ENCODE measurements around the gene CDH8.

The CDH8 gene

GRCh38 chr16:61763991-61764390, 272.2 kb downstream of the CDH8 start:
- Histone ChIP-seq H3K9me3 (ENCODE audit: severe bottlenecking) (no peaks in the 10 kb centered on the region), H3K4me1 (ENCODE audit: insufficient read depth, poor library complexity, severe bottlenecking) (no peaks in the 10 kb centered on the region), H3K36me3 (ENCODE audit: low read depth) (no peaks in the 10 kb centered on the region), H3K27me3 (ENCODE audit: insufficient read depth, poor library complexity, severe bottlenecking) (no peaks in the 10 kb centered on the region), H3K4me3 (ENCODE audit: severe bottlenecking) (no peak overlapping the region), H3K27ac (ENCODE audit: poor library complexity, severe bottlenecking) (no peak overlapping the region)
- ATAC-seq (ENCODE audit: low read depth) (no peak), DNase-seq (ENCODE audit: low spot score) (no peak)
- TF ChIP-seq CTCF (IDR thresholded peaks at IDR 0.05; ENCODE audit: poor library complexity, severe bottlenecking), result no peak

DNA sequence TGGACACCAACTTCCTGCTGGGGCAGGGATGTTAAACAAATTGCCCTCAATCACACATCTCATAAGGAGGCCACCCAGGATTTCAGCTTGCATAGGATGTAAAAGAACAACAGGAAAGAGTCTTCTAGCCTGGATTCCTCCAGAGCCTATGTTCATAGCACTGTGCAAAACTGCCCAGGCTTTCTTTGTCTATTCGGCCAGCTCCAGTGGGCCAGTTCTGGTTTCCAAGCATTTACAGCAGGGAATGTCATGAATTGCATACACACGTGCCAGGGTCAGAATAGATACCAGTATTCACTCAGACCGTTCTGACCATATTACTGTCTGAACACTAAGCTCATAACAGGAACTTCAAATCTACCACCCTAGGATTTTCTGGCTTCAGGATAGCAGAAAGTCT, 273.2 kb downstream of the CDH8 start:
- H3K4me3 ChIP-seq (ENCODE audit: severe bottlenecking), result no peak overlapping the region

DNA sequence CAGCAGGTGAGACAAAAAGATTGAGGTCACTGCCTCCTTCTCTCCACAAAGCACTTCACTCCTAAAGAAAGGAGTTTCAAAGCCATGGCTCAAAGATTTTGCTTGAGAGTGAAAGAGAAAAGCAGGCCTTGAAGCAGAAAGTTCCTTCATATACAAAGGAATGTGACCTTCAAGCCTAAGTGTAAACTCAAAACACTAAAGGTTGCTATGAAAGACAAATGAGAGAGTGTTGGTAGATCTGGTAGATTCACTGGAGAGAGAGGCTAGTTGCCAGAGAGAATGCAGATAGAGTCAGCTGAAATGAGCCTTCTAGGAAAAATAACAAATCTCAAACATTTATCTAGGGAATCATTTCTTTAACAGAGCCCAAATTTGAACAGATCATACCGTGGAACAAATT, 305.2 kb downstream of the CDH8 start:
- DNase-seq (ENCODE audit: low spot score), result no peak
- no peak for TF ChIP-seq CTCF (IDR thresholded peaks at IDR 0.05; ENCODE audit: poor library complexity, severe bottlenecking)
- no peaks in the 10 kb centered on the region for H3K9me3 ChIP-seq (ENCODE audit: severe bottlenecking)
- H3K27ac ChIP-seq (ENCODE audit: poor library complexity, severe bottlenecking), result no peak overlapping the region
- H3K4me3 ChIP-seq (ENCODE audit: severe bottlenecking), result no peak overlapping the region
- H3K27me3 ChIP-seq (ENCODE audit: insufficient read depth, poor library complexity, severe bottlenecking), result peaks cover 2% of the 10 kb centered on the region
- ATAC-seq (ENCODE audit: low read depth), result no peak
- H3K36me3 ChIP-seq (ENCODE audit: low read depth), result no peaks in the 10 kb centered on the region
- no peaks in the 10 kb centered on the region for H3K4me1 ChIP-seq (ENCODE audit: insufficient read depth, poor library complexity, severe bottlenecking)

More for the DNA sequence above, 273.2 kb downstream of the CDH8 start:
- ATAC-seq (ENCODE audit: low read depth) (no peak), DNase-seq (ENCODE audit: low spot score) (no peak)
- H3K27ac ChIP-seq (ENCODE audit: poor library complexity, severe bottlenecking), result no peak overlapping the region
- no peaks in the 10 kb centered on the region for H3K36me3 ChIP-seq (ENCODE audit: low read depth)
- no peak for TF ChIP-seq CTCF (IDR thresholded peaks at IDR 0.05; ENCODE audit: poor library complexity, severe bottlenecking)
- H3K9me3 ChIP-seq (ENCODE audit: severe bottlenecking), result no peaks in the 10 kb centered on the region
- H3K4me1 ChIP-seq (ENCODE audit: insufficient read depth, poor library complexity, severe bottlenecking), result no peaks in the 10 kb centered on the region
- H3K27me3 ChIP-seq (ENCODE audit: insufficient read depth, poor library complexity, severe bottlenecking), result no peaks in the 10 kb centered on the region

- Histone ChIP-seq H3K4me3 (ENCODE audit: severe bottlenecking) (no peak overlapping the region), H3K27ac (ENCODE audit: poor library complexity, severe bottlenecking) (no peak overlapping the region), H3K9me3 (ENCODE audit: severe bottlenecking) (no peaks in the 10 kb centered on the region), H3K27me3 (ENCODE audit: insufficient read depth, poor library complexity, severe bottlenecking) (peaks cover 3% of the 10 kb centered on the region), H3K4me1 (ENCODE audit: insufficient read depth, poor library complexity, severe bottlenecking) (no peaks in the 10 kb centered on the region), H3K36me3 (ENCODE audit: low read depth) (no peaks in the 10 kb centered on the region)
- DNase-seq (ENCODE audit: low spot score) (no peak), ATAC-seq (ENCODE audit: low read depth) (no peak)
- no peak for TF ChIP-seq CTCF (IDR thresholded peaks at IDR 0.05; ENCODE audit: poor library complexity, severe bottlenecking)
Observed at GRCh38 chr16:61726701-61727100, 309.5 kb downstream of the CDH8 start.

DNA sequence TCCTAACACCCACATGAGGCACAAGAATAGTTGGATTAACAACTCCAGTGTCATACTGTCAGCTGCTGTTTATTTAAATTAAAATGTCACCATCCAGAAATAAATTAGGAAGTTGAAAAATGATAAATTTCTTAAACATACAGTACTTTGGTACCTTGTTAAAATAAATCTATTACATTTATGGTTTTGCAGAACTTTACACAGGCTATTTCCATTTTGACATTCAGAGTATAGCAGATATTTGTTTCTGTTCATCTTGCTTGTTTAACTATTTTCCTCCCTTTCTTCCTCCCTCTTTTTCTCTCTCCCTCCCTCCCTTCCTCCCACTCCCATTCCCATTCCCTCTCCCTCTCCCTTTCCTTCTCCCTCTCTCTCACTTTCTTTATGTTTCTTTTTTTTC, 310.1 kb downstream of the CDH8 start:
- Histone ChIP-seq H3K27ac (ENCODE audit: poor library complexity, severe bottlenecking) (no peak overlapping the region), H3K27me3 (ENCODE audit: insufficient read depth, poor library complexity, severe bottlenecking) (peaks cover 3% of the 10 kb centered on the region), H3K36me3 (ENCODE audit: low read depth) (no peaks in the 10 kb centered on the region), H3K4me1 (ENCODE audit: insufficient read depth, poor library complexity, severe bottlenecking) (no peaks in the 10 kb centered on the region), H3K4me3 (ENCODE audit: severe bottlenecking) (no peak overlapping the region), H3K9me3 (ENCODE audit: severe bottlenecking) (no peaks in the 10 kb centered on the region)
- TF ChIP-seq CTCF (IDR thresholded peaks at IDR 0.05; ENCODE audit: poor library complexity, severe bottlenecking), result no peak
- no peak for ATAC-seq (ENCODE audit: low read depth)
- DNase-seq (ENCODE audit: low spot score), result no peak

Measured in RWPE2 (cell line).